ENCODE results near the gene NEK9.

Gene NEK9

GRCh38 chr14:75040507-75040906 is 86.3 kb downstream of the NEK9 start:
- no peak for DNase-seq (ENCODE audit: low spot score)

- no peak for DNase-seq (ENCODE audit: low spot score)
Measured at GRCh38 chr14:75032939-75033338, 93.9 kb downstream of the NEK9 start.

- DNase-seq (ENCODE audit: low spot score): no peak
Measured at GRCh38 chr14:75030147-75030546, 96.7 kb downstream of the NEK9 start.
